Measurements from ENCODE around the gene OR5H14. TPM values are rescaled to one million over a fixed set of nuclear protein-coding genes. Genes with fewer than 3 reads are reported as not detected.
"Not testable (repeated sequence)": the region's sequence is repeated elsewhere in the genome, so short reads cannot be mapped to it uniquely, and the experiment has no call there.

OR5H14 gene
- not detected in 2 replicates for total RNA-seq (2014; rRNA removed; shearing (Covaris generic))

- no peak for DNase-seq (ENCODE audit: low spot score)
These were observed at the start of gene OR5H14 for GRCh38 chr3:98147179-98147578. Gene OR5H14, plus strand, starts transcription at chr3:98147479. Its CDS starts 1,907 bp downstream, at chr3:98149386.

- DNase-seq (ENCODE audit: low spot score), result no peak
These were observed 47.4 kb upstream of the OR5H14 start for GRCh38 chr3:98099848-98100247.

GRCh38 chr3:98108162-98108561 is 39.1 kb upstream of the OR5H14 start:
- no peak for DNase-seq (ENCODE audit: low spot score)

- DNase-seq (ENCODE audit: low spot score), result peak; percentile 7
These were observed 37.3 kb upstream of the OR5H14 start for GRCh38 chr3:98109807-98110549.

GRCh38 chr3:98110550-98110908 is 36.8 kb upstream of the OR5H14 start:
- DNase-seq (ENCODE audit: low spot score), result no peak

- peak; percentile 18 for DNase-seq (ENCODE audit: low spot score)
These were observed 33.0 kb upstream of the OR5H14 start for GRCh38 chr3:98114264-98114663.

- DNase-seq (ENCODE audit: low spot score), result no peak
These were observed 31.6 kb upstream of the OR5H14 start for GRCh38 chr3:98115717-98116116.

GRCh38 chr3:98130421-98130820 is 16.9 kb upstream of the OR5H14 start, which contains the start of gene OR5H1:
Gene OR5H1, plus strand, starts transcription at chr3:98130721. Its CDS starts 1,977 bp downstream, at chr3:98132698.
- DNase-seq (ENCODE audit: low spot score), result no peak

- DNase-seq (ENCODE audit: low spot score), result no peak
These were observed 10.6 kb upstream of the OR5H14 start for GRCh38 chr3:98136631-98137030.

GRCh38 chr3:98137826-98138557 is 9.3 kb upstream of the OR5H14 start:
- not testable (repeated sequence) for DNase-seq (ENCODE audit: low spot score)

- no peak for DNase-seq (ENCODE audit: low spot score)
These were observed 6.7 kb upstream of the OR5H14 start for GRCh38 chr3:98140531-98140930.

- no peak for DNase-seq (ENCODE audit: low spot score)
These were observed 1.5 kb downstream of the OR5H14 start for GRCh38 chr3:98148751-98149150.

- DNase-seq (ENCODE audit: low spot score), result not testable (repeated sequence)
These were observed 2.2 kb downstream of the OR5H14 start for GRCh38 chr3:98149456-98149855.

- no peak for DNase-seq (ENCODE audit: low spot score)
These were observed 4.0 kb downstream of the OR5H14 start for GRCh38 chr3:98151241-98151640.

- DNase-seq (ENCODE audit: low spot score), result no peak
These were observed 19.1 kb downstream of the OR5H14 start, which contains the start of gene OR5H15 for GRCh38 chr3:98166396-98166795. Gene OR5H15, plus strand, starts transcription at chr3:98166696. Its CDS starts 2,004 bp downstream, at chr3:98168700.

GRCh38 chr3:98171071-98171470 is 23.8 kb downstream of the OR5H14 start:
- no peak for DNase-seq (ENCODE audit: low spot score)

GRCh38 chr3:98172621-98173020 is 25.3 kb downstream of the OR5H14 start:
- no peak for DNase-seq (ENCODE audit: low spot score)

GRCh38 chr3:98180319-98180890 is 33.1 kb downstream of the OR5H14 start:
- DNase-seq (ENCODE audit: low spot score), result no peak

GRCh38 chr3:98182196-98182595 is 34.9 kb downstream of the OR5H14 start:
- no peak for DNase-seq (ENCODE audit: low spot score)

- DNase-seq (ENCODE audit: low spot score), result peak; percentile 18
These were observed 37.9 kb downstream of the OR5H14 start for GRCh38 chr3:98185180-98185579.

- peak; percentile 41 for DNase-seq (ENCODE audit: low spot score)
These were observed 41.3 kb downstream of the OR5H14 start for GRCh38 chr3:98188545-98188944.

- not testable (repeated sequence) for DNase-seq (ENCODE audit: low spot score)
These were observed 43.6 kb downstream of the OR5H14 start for GRCh38 chr3:98190911-98191310.
